Left forelimb (tissue), 1 donor: Measurements from ENCODE around the gene FGFR4.

Experiments used
- DNase-seq: peaks from one replicate; pipeline ENCODE4 v3.0.0-alpha.2; 2018; ENCODE audit warnings: low spot score

FGFR4 gene

GRCh38 chr5:177132136-177133095 is 45.7 kb downstream of the FGFR4 start:
- DNase-seq, result no peak

- peak; percentile 94 for DNase-seq
These were observed 46.6 kb downstream of the FGFR4 start, which contains the start of gene NSD1 for GRCh38 chr5:177133096-177133852. Gene NSD1 (plus strand): TSS chr5:177133773. CDS start chr5:177135104, 1,331 bp downstream.

- peak; percentile 77 for DNase-seq
These were observed 47.4 kb downstream of the FGFR4 start for GRCh38 chr5:177133853-177134696.

- DNase-seq, result no peak
These were observed 48.0 kb downstream of the FGFR4 start for GRCh38 chr5:177134697-177135225.

GRCh38 chr5:177140312-177140711 is 53.6 kb downstream of the FGFR4 start:
- no peak for DNase-seq

GRCh38 chr5:177141496-177141895 is 54.8 kb downstream of the FGFR4 start:
- DNase-seq, result no peak

- DNase-seq, result no peak
These were observed 55.4 kb downstream of the FGFR4 start for GRCh38 chr5:177142098-177142611.

- DNase-seq, result no peak
These were observed 56.1 kb downstream of the FGFR4 start for GRCh38 chr5:177142778-177143177.

- DNase-seq, result no peak
These were observed 60.4 kb downstream of the FGFR4 start for GRCh38 chr5:177146891-177147638.
